CD4-positive, alpha-beta T cell treated with Interleukin-21 for 1 hour (primary cell): ENCODE measurements around the gene GID8.

Experiments used
- DNase-seq: peaks from one replicate; pipeline ENCODE4 v3.0.0-alpha.2; 2020

The GID8 gene

DNA sequence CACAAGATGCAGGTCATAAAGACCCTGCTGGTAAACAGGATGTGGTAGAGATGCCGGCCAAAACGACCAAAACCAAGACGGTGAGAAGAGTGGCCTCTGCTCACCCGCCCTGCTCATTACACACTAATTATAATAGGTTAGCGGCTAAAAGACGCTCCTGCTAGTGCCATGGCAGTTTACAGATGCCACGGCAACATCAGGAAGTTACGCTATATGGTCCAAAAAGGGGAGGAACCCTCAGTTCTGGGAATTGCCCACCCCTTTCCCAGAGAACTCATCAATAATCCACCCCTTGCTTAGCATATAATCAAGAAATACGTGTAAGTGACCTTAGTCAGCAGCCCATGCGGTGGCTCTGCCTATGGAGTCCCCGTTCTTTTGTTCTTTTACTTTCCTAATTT, 51.3 kb downstream of the GID8 start:
- peak; percentile 32 for DNase-seq

DNA sequence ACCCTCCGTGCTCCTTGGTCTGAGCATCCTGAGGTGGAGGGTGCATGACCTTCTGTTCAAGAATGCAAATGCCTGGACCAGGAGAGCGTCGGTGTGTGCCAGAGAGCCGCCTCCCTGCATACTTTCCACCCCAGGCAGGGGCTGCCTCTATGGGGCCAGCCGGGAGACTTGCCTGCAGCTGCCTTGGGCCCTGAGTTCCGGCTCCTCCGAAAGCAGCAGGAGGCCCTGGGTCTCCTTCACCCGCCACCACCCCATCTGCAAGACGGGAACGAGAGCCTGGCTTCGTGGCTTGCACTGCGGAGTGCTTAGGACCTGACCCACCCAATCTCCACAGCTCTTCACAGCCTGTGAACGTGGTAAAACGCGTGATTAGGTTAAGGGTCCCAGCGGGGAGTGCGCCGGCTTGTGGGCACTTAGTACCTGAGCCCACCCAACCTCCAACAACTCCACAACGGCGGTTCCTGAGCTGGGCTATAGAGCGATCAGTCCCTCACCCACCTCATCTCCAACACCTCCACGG, 52.4 kb downstream of the GID8 start:
- DNase-seq: no peak

DNA sequence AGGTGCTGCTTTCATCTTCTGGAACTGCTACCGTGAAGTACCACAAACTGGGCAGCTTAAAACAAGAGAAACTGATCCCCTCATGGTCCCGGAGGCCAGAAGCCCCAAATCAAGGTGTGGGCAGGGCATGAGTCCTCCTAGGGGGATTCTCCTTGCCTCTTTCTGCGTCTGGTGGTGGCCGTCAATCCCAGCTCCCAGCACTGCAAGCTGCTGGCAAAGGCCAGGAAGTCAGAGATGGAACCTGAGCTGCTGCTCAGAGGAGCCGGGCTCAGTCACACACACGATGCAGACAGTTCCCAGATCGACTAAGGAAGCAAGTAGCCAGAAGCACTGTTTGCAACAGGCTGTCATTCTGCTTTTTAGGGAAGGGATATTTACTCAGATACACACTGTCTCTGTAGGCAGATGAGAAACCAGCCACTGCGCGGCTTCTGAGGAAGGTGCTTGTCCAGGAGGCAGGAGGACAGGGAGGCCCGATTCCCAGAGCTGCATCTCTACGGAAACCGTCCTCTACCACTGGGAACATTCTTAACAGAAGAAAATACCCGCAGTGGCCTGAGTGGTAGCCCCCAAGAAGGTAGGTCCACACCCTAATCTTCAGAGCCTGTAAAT, 53.4 kb downstream of the GID8 start:
- DNase-seq: no peak

DNA sequence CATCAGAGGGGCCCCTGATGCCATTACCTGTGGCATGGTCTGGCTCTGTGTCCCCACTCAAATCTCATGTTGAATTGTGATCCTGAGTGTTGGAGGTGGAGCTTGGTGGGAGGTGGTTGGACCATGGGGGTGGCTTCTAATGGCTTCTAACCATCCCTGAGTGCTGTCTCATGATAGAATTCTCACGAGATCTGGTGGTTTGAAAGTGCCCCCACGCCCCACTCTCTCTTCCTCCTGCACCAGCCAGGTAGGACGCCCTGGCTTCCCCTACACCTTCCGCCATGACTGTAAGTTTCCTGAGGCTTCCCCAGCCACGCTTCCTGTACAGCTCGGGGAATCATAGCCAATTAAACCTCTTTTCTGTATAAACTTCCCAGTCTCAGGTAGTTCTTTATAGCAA, 53.9 kb downstream of the GID8 start:
- no peak for DNase-seq

DNA sequence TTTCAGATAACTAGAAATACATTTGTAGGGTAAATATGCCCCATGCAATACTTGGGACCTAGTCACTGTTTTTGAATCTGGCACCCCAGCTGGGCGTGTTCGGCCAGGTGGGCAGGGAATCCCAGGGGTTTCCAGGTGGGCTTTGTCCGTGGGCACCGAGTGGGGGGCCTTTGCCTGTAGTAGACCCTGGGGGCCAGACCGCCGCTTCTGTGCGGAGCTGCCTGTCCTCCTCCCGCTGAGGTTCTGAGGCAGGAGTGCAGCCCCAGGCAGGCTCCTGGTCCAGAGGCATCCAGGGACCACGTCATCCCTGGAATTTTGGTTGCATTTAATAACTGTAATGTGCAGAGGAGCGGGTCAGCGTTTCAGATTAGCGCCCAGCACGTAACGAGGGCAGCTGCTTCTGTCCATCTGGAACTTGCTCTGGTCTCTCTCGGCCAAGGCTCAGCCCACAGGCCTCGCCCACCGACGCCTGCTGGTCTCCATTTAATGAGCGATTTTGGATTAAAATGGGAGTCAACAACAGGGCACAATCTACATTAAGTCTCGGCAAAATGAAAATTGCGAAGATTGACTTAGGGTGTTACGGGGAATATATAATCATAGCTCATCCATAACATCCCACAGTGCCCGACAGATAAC, 56.0 kb downstream of the GID8 start:
- DNase-seq: no peak

DNA sequence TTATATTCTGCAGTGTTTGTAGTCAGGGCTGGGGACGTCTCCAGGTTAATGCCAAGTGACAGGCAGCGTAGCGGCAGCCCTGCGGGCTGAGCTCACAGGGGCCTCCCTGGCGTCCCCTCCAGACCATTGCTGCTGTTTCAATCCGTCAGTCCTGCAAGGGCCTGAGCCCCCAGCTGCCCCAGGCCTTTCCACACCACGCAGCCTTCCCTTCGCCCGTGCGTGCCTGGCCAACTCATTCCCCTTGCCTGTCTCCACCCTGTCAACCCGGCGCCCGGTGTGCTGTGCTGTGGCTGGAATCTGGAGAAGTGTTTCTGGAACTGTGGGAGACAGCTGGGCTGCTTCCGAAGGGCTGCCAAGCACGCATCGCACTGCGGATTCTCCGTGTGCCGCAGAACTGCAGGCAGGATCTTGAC, 56.9 kb downstream of the GID8 start:
- no peak for DNase-seq

DNA sequence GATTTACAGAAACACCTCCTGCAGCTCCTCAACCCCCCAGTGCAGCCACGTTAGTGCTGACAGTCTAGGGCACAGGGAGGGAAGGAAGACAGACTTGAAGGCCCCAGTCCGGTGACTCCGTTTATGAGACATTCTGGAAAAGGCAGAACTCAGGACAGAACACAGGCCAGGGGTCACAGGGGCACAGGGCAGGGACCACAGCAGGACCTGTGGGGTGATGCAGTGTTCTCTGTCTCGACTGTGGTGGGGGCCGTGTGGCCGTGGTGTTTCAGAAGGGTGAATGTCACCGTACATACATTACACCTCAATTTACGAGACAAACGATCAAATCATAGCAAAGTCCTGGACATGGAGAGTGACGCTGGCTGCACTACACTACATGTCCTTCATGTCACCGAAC, 57.5 kb downstream of the GID8 start:
- no peak for DNase-seq

DNA sequence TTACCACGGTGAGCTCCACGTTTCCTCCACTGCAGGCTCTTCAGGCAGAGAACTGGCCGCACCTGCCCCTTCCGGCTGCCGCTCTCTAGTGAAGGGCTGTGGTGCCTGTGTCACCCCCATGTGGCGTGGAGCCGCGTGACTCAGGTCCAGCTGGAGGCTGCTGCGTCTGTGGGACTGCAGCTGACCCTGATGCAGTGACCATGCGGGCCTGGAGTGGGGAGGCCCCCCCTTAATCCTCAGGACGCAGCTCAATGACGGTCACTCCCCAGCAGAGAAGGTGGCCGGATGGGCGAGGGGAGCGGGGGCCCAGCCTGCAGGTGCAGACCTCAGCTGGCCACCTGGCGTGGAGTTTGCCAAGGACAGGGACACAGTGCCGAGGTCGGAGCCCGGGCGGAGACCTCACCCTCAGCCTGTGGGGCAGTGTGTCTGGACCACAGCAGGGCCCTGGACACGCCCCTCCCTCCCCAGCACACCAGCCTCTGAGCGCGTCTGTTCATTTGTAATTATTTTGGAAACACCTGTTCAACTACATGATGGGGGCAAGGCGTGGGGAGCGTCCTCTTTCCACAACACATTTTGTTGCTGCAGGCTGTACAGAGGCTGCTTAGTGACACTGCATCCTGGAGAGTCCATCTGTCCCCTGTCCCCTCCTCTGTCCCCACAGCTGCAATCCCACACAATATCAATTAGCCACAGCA, 58.1 kb downstream of the GID8 start:
- no peak for DNase-seq

DNA sequence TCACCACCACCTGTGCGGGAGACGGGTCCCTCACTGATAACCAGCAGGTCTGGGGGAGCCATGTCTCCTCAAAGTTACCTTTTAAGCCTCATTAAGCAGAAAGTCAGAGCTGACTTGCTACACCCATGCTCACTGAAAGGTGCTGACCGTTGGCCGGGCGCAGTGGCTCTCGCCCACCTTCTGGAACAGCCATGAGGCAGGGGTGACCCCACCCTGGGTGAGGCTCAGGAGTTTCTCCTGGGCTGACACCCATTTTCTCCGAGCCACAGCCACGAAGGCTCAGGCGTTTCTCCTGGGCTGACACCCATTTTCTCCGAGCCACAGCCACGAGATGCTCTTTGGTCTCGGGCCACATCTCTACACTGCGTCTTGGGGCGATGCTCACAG, 58.6 kb downstream of the GID8 start:
- DNase-seq: no peak

DNA sequence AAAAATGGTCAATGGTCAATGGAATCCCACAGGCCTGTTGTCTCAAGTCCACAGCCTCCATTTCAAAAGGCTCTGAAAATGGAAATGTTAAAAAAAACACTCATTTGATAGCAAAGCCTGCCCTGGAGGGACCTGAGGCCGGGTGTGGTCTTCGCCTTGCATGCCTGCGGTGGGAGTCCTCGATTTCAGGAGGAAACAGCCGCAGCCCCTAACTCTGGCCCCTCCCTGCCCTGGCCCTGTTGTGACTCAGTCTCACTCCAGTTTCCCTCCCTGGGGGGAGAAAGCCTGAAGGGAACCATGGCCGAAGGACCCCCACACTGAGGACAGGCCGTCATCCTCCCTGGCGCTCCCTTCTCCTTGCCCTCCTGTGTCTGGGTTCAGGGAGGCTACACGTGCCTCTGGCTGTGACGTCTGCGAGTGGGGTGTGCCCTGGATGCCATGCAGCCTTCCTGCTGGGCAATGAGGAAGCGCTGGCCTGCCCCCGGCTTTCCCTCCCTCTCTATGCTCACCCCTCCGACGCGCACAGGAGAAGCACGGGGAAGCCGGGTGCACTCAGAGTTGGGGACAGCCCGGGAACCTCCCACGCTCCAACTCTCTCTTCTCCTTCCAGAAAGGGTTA, 59.6 kb downstream of the GID8 start:
- DNase-seq: no peak
